ENCODE results near the gene ZNF76.

The ZNF76 gene

DNA sequence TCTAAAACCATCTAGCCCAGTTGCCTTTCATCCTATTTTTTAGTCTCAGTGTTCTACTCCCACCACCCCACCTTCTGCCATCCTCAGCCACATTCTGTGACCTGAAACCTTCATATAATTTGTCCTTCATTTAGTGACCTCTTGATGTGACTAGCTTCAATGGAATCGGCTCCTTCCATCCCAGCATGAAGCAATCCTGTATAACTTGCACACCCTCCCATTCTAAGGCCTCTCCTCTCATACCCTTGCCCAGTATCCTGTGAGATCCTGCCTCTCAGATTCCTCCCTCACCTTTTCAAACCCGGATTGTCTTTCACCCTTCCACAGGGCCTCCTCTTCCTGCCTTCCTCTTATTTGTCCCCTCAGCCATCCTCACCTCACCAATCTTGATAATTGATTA is 3.1 kb downstream of the ZNF76 start:
- no peaks in the 10 kb centered on the region for H3K27me3 ChIP-seq (ENCODE audit: control insufficient read depth in 5 of 5, insufficient read depth in 4 of 5, low read length in 5 of 5)
- no peak overlapping the region for H3K9ac ChIP-seq (ENCODE audit: low read length in 5 of 5)
- H3K9me3 ChIP-seq (ENCODE audit: control insufficient read depth in 5 of 5, low read length in 5 of 5), result no peaks in the 10 kb centered on the region
- H3K36me3 ChIP-seq (ENCODE audit: control insufficient read depth in 5 of 5, insufficient read depth in 5 of 5, low read length in 5 of 5), result peaks cover 0 to 4% (median 0%) of the 10 kb centered on the region in 5 donors
- peaks cover 7 to 23% (median 22%) of the 10 kb centered on the region in 5 donors for H3K4me1 ChIP-seq (ENCODE audit: control insufficient read depth in 5 of 5, insufficient read depth in 5 of 5, low read length in 5 of 5)
- no peak overlapping the region for H3K27ac ChIP-seq (ENCODE audit: low read depth, low read length)
- no peak overlapping the region for H3K4me3 ChIP-seq (ENCODE audit: low read depth in 1 of 5, low read length in 5 of 5)

DNA sequence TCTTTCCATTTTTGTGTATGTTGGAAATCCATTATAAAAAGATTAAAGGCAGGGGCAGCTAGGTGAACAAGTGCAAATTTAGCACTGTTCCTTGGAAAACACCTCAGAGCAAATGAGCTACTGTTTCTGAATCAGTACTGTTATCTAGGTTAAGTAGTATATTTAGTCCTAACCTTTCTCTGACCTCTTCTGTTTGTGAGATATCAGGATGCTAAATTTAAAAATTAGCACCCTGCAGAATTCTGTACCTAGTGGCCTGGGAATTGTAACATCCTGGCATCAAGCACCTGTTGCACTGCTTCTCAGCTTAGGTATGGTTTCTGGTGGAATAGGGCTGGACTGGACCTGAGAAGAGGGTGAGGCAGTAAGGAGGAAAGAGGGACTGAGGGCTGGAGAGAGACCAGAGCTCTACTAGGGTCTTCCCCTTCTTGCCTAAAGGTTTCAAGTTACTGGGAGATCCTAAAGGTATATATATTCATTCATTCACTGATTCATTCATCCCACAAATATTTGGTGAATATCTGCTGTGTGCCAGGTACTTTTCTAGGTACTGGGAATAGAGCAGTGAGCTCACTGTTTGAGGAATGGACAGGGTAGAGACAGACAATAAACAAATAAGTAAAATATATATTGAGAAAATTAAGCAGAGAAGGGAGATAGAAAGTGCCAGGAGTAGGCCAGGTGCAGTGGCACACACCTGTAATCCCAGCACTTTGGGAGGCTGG is 5.2 kb downstream of the ZNF76 start:
- Histone ChIP-seq H3K9me3 (ENCODE audit: control insufficient read depth in 5 of 5, low read length in 5 of 5) (no peaks in the 10 kb centered on the region), H3K4me1 (ENCODE audit: control insufficient read depth in 5 of 5, insufficient read depth in 5 of 5, low read length in 5 of 5) (peaks cover 5 to 13% (median 10%) of the 10 kb centered on the region in 5 donors), H3K36me3 (ENCODE audit: control insufficient read depth in 5 of 5, insufficient read depth in 5 of 5, low read length in 5 of 5) (peaks cover 0 to 7% (median 1%) of the 10 kb centered on the region in 5 donors), H3K27ac (ENCODE audit: low read depth, low read length) (no peak overlapping the region), H3K4me3 (ENCODE audit: low read depth in 1 of 5, low read length in 5 of 5) (no peak overlapping the region), H3K27me3 (ENCODE audit: control insufficient read depth in 5 of 5, insufficient read depth in 4 of 5, low read length in 5 of 5) (no peaks in the 10 kb centered on the region), H3K9ac (ENCODE audit: low read length in 5 of 5) (no peak overlapping the region)

DNA sequence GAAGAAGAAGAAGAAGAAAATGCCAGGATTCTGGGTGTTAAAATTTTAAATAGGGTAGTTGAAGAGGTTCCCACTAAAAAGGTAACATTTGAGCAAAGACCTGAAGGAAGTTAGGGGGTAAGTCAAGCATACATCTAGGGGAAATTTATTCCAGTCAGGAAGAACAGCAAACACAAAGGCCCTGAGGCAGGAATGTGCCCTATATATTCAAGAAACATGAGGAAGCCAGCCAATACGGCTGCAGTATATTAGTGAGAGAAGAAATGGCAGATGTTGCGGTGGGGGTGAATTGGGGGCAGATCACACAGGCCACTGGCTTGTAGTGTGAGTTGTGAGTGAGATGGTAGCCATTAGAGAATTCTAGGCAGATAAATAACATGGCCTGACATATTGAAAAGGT is 6.0 kb downstream of the ZNF76 start:
- no peaks in the 10 kb centered on the region for H3K9me3 ChIP-seq (ENCODE audit: control insufficient read depth in 5 of 5, low read length in 5 of 5)
- H3K27me3 ChIP-seq (ENCODE audit: control insufficient read depth in 5 of 5, insufficient read depth in 4 of 5, low read length in 5 of 5), result no peaks in the 10 kb centered on the region
- H3K4me1 ChIP-seq (ENCODE audit: control insufficient read depth in 5 of 5, insufficient read depth in 5 of 5, low read length in 5 of 5), result peaks cover under 1 to 7% (median 3%) of the 10 kb centered on the region in 5 donors
- no peak overlapping the region for H3K9ac ChIP-seq (ENCODE audit: low read length in 5 of 5)
- H3K36me3 ChIP-seq (ENCODE audit: control insufficient read depth in 5 of 5, insufficient read depth in 5 of 5, low read length in 5 of 5), result peaks cover 0 to 7% (median 2%) of the 10 kb centered on the region in 5 donors
- H3K27ac ChIP-seq (ENCODE audit: low read depth, low read length), result no peak overlapping the region
- no peak overlapping the region for H3K4me3 ChIP-seq (ENCODE audit: low read depth in 1 of 5, low read length in 5 of 5)

DNA sequence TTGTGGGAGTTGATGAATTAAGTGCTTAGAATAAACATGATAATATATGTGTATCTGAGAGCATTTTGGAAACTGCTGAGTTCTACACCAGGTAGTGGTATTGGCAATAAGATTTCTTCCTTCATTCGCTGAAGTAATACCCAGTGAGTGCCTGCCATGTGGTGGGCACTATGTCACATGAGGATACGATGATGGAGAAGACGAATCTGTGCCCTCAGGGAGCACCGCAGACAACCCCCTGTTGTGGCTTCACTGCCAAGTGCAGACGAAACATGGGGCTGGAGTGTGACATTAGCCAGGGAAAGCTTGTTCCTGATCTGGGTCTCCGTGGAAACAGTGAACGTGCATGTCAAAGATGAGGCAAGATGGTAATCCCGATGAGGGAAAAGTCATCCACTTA is 7.9 kb downstream of the ZNF76 start:
- Histone ChIP-seq H3K9ac (ENCODE audit: low read length in 5 of 5) (no peak overlapping the region), H3K4me1 (ENCODE audit: control insufficient read depth in 5 of 5, insufficient read depth in 5 of 5, low read length in 5 of 5) (no peaks in the 10 kb centered on the region), H3K27me3 (ENCODE audit: control insufficient read depth in 5 of 5, insufficient read depth in 4 of 5, low read length in 5 of 5) (no peaks in the 10 kb centered on the region), H3K27ac (ENCODE audit: low read depth, low read length) (no peak overlapping the region), H3K9me3 (ENCODE audit: control insufficient read depth in 5 of 5, low read length in 5 of 5) (no peaks in the 10 kb centered on the region), H3K4me3 (ENCODE audit: low read depth in 1 of 5, low read length in 5 of 5) (no peak overlapping the region), H3K36me3 (ENCODE audit: control insufficient read depth in 5 of 5, insufficient read depth in 5 of 5, low read length in 5 of 5) (peaks cover 0 to 7% (median 2%) of the 10 kb centered on the region in 5 donors)

DNA sequence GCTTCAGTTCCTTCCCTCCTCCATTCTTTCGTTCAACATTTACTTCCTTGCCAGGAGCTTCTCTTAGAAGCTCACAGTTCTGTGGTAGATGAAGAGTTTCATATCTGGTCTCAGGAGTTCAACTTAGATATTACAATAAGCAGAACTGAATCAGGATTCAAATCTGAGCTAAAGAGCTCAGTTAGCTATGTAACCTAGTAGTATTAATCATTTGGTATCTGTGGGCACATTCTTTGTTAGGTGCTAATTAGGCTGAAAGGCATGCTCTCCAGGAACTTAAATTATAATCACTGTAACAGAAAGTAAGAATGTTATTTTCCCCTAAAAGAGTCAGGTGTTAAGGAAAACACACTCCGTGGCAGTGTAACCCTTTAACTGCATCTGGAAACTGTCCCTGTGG is 8.4 kb downstream of the ZNF76 start:
- H3K4me1 ChIP-seq (ENCODE audit: control insufficient read depth in 5 of 5, insufficient read depth in 5 of 5, low read length in 5 of 5), result no peaks in the 10 kb centered on the region
- no peak overlapping the region for H3K9ac ChIP-seq (ENCODE audit: low read length in 5 of 5)
- no peaks in the 10 kb centered on the region for H3K27me3 ChIP-seq (ENCODE audit: control insufficient read depth in 5 of 5, insufficient read depth in 4 of 5, low read length in 5 of 5)
- H3K27ac ChIP-seq (ENCODE audit: low read depth, low read length), result no peak overlapping the region
- H3K4me3 ChIP-seq (ENCODE audit: low read depth in 1 of 5, low read length in 5 of 5), result no peak overlapping the region
- H3K36me3 ChIP-seq (ENCODE audit: control insufficient read depth in 5 of 5, insufficient read depth in 5 of 5, low read length in 5 of 5), result peaks cover 0 to 7% (median 2%) of the 10 kb centered on the region in 5 donors
- no peaks in the 10 kb centered on the region for H3K9me3 ChIP-seq (ENCODE audit: control insufficient read depth in 5 of 5, low read length in 5 of 5)

DNA sequence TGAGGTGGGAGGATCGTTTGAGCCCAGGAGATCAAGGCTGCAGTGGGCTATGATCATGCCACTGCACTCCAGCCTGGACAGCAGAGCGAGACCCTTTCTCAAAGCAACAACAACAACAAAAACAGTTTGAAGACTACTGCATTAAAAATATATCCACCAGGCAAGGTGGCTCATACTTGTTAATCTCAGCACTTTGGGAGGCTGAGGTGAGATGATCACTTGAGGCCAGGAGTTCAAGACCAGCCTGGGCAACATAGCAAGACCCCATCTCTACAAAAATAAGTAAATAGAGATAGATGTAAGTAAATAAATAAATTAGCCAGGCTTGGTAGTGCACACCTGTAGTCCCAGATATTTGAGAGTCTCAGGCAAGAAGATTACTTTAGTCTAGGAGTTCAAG is 12.5 kb downstream of the ZNF76 start:
- H3K36me3 ChIP-seq (ENCODE audit: control insufficient read depth in 5 of 5, insufficient read depth in 5 of 5, low read length in 5 of 5), result peaks cover 0 to 7% (median 2%) of the 10 kb centered on the region in 5 donors
- H3K27me3 ChIP-seq (ENCODE audit: control insufficient read depth in 5 of 5, insufficient read depth in 4 of 5, low read length in 5 of 5), result no peaks in the 10 kb centered on the region
- H3K4me1 ChIP-seq (ENCODE audit: control insufficient read depth in 5 of 5, insufficient read depth in 5 of 5, low read length in 5 of 5), result peaks cover 0 to 7% (median 5%) of the 10 kb centered on the region in 5 donors
- H3K9me3 ChIP-seq (ENCODE audit: control insufficient read depth in 5 of 5, low read length in 5 of 5), result no peaks in the 10 kb centered on the region
- no peak overlapping the region for H3K4me3 ChIP-seq (ENCODE audit: low read depth in 1 of 5, low read length in 5 of 5)
- H3K9ac ChIP-seq (ENCODE audit: low read length in 5 of 5), result no peak overlapping the region
- H3K27ac ChIP-seq (ENCODE audit: low read depth, low read length), result no peak overlapping the region

DNA sequence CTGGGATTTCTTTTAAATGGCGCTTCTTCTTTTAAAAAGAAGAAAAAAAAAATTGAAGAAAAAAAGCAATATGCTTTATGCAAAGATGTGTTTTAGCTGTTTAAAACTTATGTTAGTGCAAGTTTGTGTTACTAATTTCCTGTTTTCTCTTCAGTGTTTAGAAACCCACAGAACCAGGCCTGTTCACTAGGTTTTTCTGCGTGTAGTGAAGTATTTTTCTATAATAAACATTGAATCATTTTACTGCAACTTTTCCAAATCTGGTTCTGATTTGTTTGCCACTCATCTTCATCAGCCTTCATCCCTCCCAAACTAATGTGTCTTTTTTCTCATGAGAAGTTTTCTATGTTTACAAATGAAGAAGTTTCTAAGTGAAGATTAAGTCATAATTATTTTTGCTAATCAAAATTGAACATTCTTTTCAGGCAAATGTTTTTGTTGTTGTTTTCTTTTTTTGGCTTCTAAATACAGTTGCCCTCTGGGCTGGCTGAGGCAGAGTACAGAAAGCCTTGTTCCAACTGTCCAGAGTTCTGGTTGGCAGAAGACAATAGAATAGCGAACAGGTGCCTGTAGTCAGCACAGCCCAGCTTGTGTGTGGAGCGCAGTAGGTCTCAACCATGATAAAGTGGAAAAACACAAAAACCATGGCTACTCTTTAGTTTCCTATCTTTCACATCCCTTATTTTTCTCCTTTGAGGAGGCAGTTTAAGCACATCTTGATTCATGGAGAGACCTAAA is 14.5 kb downstream of the ZNF76 start:
- Histone ChIP-seq H3K4me3 (ENCODE audit: low read depth in 1 of 5, low read length in 5 of 5) (no peak overlapping the region), H3K9me3 (ENCODE audit: control insufficient read depth in 5 of 5, low read length in 5 of 5) (no peaks in the 10 kb centered on the region), H3K27ac (ENCODE audit: low read depth, low read length) (no peak overlapping the region), H3K27me3 (ENCODE audit: control insufficient read depth in 5 of 5, insufficient read depth in 4 of 5, low read length in 5 of 5) (no peaks in the 10 kb centered on the region), H3K36me3 (ENCODE audit: control insufficient read depth in 5 of 5, insufficient read depth in 5 of 5, low read length in 5 of 5) (peaks cover 0 to 7% (median 2%) of the 10 kb centered on the region in 5 donors), H3K4me1 (ENCODE audit: control insufficient read depth in 5 of 5, insufficient read depth in 5 of 5, low read length in 5 of 5) (peaks cover 0 to 7% (median 5%) of the 10 kb centered on the region in 5 donors), H3K9ac (ENCODE audit: low read length in 5 of 5) (no peak overlapping the region)

DNA sequence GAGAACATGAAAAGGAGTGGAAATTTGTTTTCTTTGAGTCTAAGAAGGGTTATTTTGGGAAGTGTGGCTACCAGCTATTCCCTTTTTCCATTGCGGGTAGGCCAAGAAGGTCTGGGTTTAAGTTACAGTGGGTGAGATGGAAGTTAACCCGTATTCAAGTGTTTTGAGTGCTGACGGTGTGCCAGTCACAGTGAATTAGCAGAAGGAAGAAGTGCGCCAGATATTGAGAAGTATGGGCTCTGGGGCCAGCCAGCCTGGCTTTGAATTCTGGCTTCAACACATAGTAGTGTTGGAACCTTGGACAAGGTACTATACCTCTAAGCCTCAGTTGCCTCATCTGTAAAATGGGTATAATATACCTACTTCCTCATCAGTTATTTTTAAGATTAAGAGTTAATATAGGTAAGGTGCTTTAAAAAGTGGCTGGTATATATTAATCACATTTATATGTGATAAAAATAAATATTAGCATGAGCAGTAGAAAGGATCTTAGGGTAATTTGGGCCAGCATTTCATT is 16.3 kb downstream of the ZNF76 start:
- no peaks in the 10 kb centered on the region for H3K27me3 ChIP-seq (ENCODE audit: control insufficient read depth in 5 of 5, insufficient read depth in 4 of 5, low read length in 5 of 5)
- peaks cover 0 to 7% (median 5%) of the 10 kb centered on the region in 5 donors for H3K4me1 ChIP-seq (ENCODE audit: control insufficient read depth in 5 of 5, insufficient read depth in 5 of 5, low read length in 5 of 5)
- no peak overlapping the region for H3K9ac ChIP-seq (ENCODE audit: low read length in 5 of 5)
- peaks cover 0 to 4% (median 0%) of the 10 kb centered on the region in 5 donors for H3K36me3 ChIP-seq (ENCODE audit: control insufficient read depth in 5 of 5, insufficient read depth in 5 of 5, low read length in 5 of 5)
- no peak overlapping the region for H3K27ac ChIP-seq (ENCODE audit: low read depth, low read length)
- H3K4me3 ChIP-seq (ENCODE audit: low read depth in 1 of 5, low read length in 5 of 5), result no peak overlapping the region
- no peaks in the 10 kb centered on the region for H3K9me3 ChIP-seq (ENCODE audit: control insufficient read depth in 5 of 5, low read length in 5 of 5)

DNA sequence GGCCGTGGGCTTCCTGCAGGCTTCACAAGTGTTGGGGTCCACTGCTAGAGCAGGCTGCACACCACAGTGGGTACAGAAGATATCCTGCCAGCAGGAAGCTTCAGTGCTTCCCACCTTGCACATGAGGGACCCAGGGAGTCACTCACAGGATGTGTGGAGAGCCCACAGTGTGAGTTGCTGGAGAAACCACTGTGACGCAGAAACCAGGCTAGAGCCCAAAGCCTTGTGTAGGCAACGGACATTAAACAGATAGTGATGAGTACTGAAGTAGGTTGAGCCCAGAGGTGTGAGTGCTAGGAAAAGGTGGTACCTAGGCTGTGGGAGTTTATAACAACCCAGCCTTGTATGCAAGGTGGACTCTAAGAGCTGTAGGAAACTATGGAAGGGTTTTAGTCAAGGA is 19.2 kb downstream of the ZNF76 start:
- Histone ChIP-seq H3K4me1 (ENCODE audit: control insufficient read depth in 5 of 5, insufficient read depth in 5 of 5, low read length in 5 of 5) (peaks cover 0 to 19% (median 5%) of the 10 kb centered on the region in 5 donors), H3K9me3 (ENCODE audit: control insufficient read depth in 5 of 5, low read length in 5 of 5) (no peaks in the 10 kb centered on the region), H3K4me3 (ENCODE audit: low read depth in 1 of 5, low read length in 5 of 5) (no peak overlapping the region), H3K9ac (ENCODE audit: low read length in 5 of 5) (no peak overlapping the region), H3K27ac (ENCODE audit: low read depth, low read length) (no peak overlapping the region), H3K27me3 (ENCODE audit: control insufficient read depth in 5 of 5, insufficient read depth in 4 of 5, low read length in 5 of 5) (no peaks in the 10 kb centered on the region), H3K36me3 (ENCODE audit: control insufficient read depth in 5 of 5, insufficient read depth in 5 of 5, low read length in 5 of 5) (peaks cover 5 to 32% (median 27%) of the 10 kb centered on the region in 5 donors)

DNA sequence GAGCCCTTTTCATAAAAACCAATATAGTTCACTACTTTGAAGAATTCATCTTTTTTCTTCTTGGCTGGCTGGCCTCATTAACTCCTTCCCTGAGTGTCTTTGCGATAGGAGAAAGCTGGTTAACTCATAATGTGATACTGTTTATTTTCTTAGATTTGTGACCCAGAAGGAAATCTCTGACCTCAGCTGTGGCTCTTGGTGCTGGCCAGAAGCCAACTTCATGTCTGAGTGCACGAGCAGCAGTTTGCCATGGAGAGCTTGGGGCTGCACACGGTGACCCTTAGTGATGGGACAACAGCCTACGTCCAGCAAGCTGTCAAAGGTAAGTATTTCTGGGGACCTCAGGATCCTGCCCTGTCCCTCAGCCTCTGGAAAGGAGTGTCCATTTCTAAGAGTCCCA is 21.4 kb downstream of the ZNF76 start:
- H3K4me1 ChIP-seq (ENCODE audit: control insufficient read depth in 5 of 5, insufficient read depth in 5 of 5, low read length in 5 of 5), result peaks cover 0 to 12% (median 0%) of the 10 kb centered on the region in 5 donors
- no peak overlapping the region for H3K4me3 ChIP-seq (ENCODE audit: low read depth in 1 of 5, low read length in 5 of 5)
- no peaks in the 10 kb centered on the region for H3K9me3 ChIP-seq (ENCODE audit: control insufficient read depth in 5 of 5, low read length in 5 of 5)
- no peaks in the 10 kb centered on the region for H3K27me3 ChIP-seq (ENCODE audit: control insufficient read depth in 5 of 5, insufficient read depth in 4 of 5, low read length in 5 of 5)
- H3K36me3 ChIP-seq (ENCODE audit: control insufficient read depth in 5 of 5, insufficient read depth in 5 of 5, low read length in 5 of 5), result peaks cover 11 to 52% (median 40%) of the 10 kb centered on the region in 5 donors
- no peak overlapping the region for H3K9ac ChIP-seq (ENCODE audit: low read length in 5 of 5)
- H3K27ac ChIP-seq (ENCODE audit: low read depth, low read length), result no peak overlapping the region

All from subcutaneous abdominal adipose tissue (tissue), 5 donors.